Subcutaneous abdominal adipose tissue (tissue), 5 donors: ENCODE results near the gene TMEFF2.

Experiments
- H3K27ac ChIP-seq: one replicate; pipeline ENCODE4 v1.7.0; 2013; ENCODE audit warnings: low read depth, mild to moderate bottlenecking, inconsistent platforms, low read length, moderate library complexity
- H3K27me3 ChIP-seq, 5 donors: one replicate each; pipeline ENCODE4 v1.7.0; 2013; ENCODE audit warnings: low read length in 5 of 5, inconsistent platforms in 1 of 5; ENCODE audit not compliant: control insufficient read depth in 5 of 5, insufficient read depth in 4 of 5
- H3K36me3 ChIP-seq, 5 donors: one replicate each; pipeline ENCODE4 v1.7.0; 2013; ENCODE audit warnings: low read length in 5 of 5; ENCODE audit not compliant: control insufficient read depth in 5 of 5, insufficient read depth in 5 of 5
- H3K4me1 ChIP-seq, 5 donors: one replicate each; pipeline ENCODE4 v1.7.0; 2013; ENCODE audit warnings: low read length in 5 of 5, mild to moderate bottlenecking in 3 of 5, moderate library complexity in 1 of 5; ENCODE audit not compliant: control insufficient read depth in 5 of 5, insufficient read depth in 5 of 5
- H3K4me3 ChIP-seq, 5 donors: one replicate each; pipeline ENCODE4 v1.7.0; 2013; ENCODE audit warnings: low read length in 5 of 5, low read depth in 1 of 5
- H3K9ac ChIP-seq, 5 donors: one replicate each; pipeline ENCODE4 v1.7.0; 2013; ENCODE audit warnings: low read length in 5 of 5, mild to moderate bottlenecking in 4 of 5, moderate library complexity in 3 of 5
- H3K9me3 ChIP-seq, 5 donors: one replicate each; pipeline ENCODE4 v1.7.0; 2013; ENCODE audit warnings: low read length in 5 of 5; ENCODE audit not compliant: control insufficient read depth in 5 of 5
- donor health status: healthy.
- donor health status: healthy.
- donor health status: healthy.
- donor health status: healthy.
- donor health status: healthy.

Gene TMEFF2

DNA sequence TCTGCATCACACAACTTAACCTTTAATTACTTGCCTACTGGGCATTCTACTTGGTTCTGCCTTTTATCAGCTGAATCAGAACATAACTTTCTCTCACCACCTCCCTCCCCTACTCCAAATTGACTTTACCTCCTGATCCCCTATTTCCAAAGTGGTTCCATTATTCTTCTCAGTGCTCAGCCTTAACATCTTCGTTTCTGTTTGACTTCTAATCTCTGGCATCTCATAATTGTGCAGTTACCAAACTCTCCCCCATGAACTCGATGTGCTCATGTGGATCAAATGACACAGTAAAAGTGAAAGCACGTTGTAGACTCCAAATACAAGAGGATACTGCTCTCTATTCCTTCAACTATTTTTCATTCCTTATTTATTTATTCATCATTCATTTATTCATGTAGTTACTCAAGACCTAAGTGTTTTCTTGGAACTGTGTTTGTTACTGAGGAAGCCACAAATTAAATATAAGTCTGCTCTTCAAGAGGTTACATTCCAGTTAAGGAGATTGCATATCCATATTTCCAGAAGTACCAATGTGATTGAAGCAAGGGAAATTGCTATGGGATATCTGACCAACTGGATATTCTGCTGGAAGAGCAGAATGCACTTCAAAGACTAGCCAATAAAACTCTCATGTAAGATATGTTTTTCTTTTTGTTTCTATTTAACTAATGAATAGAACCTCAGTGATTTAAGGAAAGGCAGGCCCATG is 158.8 kb downstream of the TMEFF2 start:
- Histone ChIP-seq H3K36me3 (no peaks in the 10 kb centered on the region), H3K9ac (no peak overlapping the region), H3K27ac (no peak overlapping the region), H3K4me3 (no peak overlapping the region), H3K27me3 (no peaks in the 10 kb centered on the region), H3K9me3 (no peaks in the 10 kb centered on the region), H3K4me1 (no peaks in the 10 kb centered on the region)

DNA sequence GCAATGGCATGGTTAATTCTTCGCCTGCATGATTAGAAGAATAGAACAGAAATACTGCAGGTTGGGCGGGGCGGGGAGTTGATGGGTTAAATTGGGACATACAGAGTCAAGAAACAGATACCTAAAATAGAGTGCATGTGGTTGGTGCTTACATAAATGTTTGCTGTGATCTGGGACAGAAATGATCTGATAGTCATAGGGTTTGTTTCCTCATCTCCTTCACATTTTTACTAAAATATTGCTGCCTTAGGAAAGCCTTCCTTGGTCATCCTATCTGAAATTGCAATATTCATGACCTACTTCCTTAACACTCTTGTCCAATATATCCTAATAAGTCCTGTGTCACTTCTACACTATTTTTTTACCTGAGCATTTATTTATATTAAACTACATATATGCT is 163.9 kb downstream of the TMEFF2 start:
- Histone ChIP-seq H3K36me3 (no peaks in the 10 kb centered on the region), H3K4me3 (no peak overlapping the region), H3K9me3 (no peaks in the 10 kb centered on the region), H3K4me1 (peaks cover 0 to 9% (median 0%) of the 10 kb centered on the region in 5 donors), H3K27ac (no peak overlapping the region), H3K27me3 (no peaks in the 10 kb centered on the region), H3K9ac (no peak overlapping the region)

- no peak overlapping the region for H3K9ac ChIP-seq
- no peaks in the 10 kb centered on the region for H3K36me3 ChIP-seq
- H3K27me3 ChIP-seq, result no peaks in the 10 kb centered on the region
- no peak overlapping the region for H3K27ac ChIP-seq
- H3K4me3 ChIP-seq, result no peak overlapping the region
- no peaks in the 10 kb centered on the region for H3K9me3 ChIP-seq
- peaks cover 0 to 9% (median 0%) of the 10 kb centered on the region in 5 donors for H3K4me1 ChIP-seq
Observed at GRCh38 chr2:192030289-192030688, 164.4 kb downstream of the TMEFF2 start.

DNA sequence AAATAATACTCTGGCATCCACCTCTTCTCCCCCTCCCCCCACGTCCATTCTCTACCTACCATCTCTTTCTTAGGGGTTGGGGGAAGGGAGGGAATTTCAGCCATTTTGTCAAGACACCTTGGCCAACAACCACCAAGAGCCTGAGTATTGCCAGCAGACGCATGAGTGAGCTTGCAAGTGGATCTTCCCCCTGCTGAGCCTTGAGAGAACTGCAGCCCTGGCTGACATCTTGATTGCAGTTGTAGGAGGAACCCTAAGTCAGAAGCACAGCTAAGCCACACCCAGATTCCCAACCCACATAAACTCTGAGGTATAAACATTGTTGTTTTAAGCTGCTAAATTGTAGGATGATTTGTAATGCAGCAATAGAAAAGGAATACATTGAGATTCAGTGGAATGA is 165.6 kb downstream of the TMEFF2 start:
- Histone ChIP-seq H3K4me1 (peaks cover 0 to 12% (median 0%) of the 10 kb centered on the region in 5 donors), H3K27ac (no peak overlapping the region), H3K36me3 (no peaks in the 10 kb centered on the region), H3K27me3 (no peaks in the 10 kb centered on the region), H3K9ac (no peak overlapping the region), H3K9me3 (no peaks in the 10 kb centered on the region), H3K4me3 (no peak overlapping the region)

DNA sequence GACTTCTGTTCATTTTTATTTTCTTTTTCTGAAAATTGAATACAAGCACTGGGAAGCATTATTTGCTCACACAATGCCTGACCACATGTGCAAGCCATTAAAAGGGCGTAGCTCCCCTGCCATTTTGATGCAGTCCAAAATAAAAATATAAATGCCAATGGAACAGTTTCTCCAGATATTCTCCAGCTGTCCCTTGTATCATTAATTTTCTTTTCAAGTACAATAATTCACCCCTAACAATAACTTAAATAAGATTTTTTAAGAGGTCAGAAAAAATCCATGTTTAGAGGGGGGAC is 168.0 kb downstream of the TMEFF2 start:
- Histone ChIP-seq H3K27ac (peak overlapping the region; percentile 27), H3K9ac (no peak overlapping the region), H3K4me1 (peaks cover 0 to 12% (median 0%) of the 10 kb centered on the region in 5 donors), H3K36me3 (no peaks in the 10 kb centered on the region), H3K27me3 (no peaks in the 10 kb centered on the region), H3K9me3 (no peaks in the 10 kb centered on the region), H3K4me3 (peak overlapping the region in 2 of 5 donors; percentile 7 to 12)

GRCh38 chr2:192026059-192026824 is 168.5 kb downstream of the TMEFF2 start:
- Histone ChIP-seq H3K27me3 (no peaks in the 10 kb centered on the region), H3K9me3 (no peaks in the 10 kb centered on the region), H3K36me3 (no peaks in the 10 kb centered on the region), H3K4me1 (peaks cover 0 to 12% (median 0%) of the 10 kb centered on the region in 5 donors), H3K4me3 (peak overlapping the region in 3 of 5 donors; percentile 4 to 12 (median 7)), H3K9ac (no peak overlapping the region), H3K27ac (peak overlapping the region; percentile 27)

DNA sequence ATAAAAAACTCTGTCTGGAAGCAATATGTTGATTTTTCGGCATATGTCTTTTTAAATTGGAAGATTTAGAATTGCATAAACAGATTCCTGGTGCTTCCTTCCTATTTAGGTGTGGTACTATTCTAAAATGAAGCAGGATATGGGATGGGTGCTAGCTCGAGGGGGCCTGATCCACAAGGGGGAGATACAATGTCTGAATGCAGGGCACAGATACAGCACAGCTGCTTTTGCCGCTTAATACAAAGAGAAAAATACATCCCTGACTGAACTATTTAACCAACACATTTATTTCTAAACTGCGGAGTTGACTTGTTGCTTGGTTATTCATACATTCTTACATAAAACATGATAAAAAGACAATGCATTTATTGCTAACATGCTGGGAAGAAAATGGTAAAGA is 169.1 kb downstream of the TMEFF2 start:
- Histone ChIP-seq H3K9me3 (no peaks in the 10 kb centered on the region), H3K9ac (no peak overlapping the region), H3K27ac (peak overlapping the region; percentile 27), H3K27me3 (no peaks in the 10 kb centered on the region), H3K4me3 (peak overlapping the region in 1 of 5 donors; percentile 4), H3K4me1 (peaks cover 0 to 12% (median 0%) of the 10 kb centered on the region in 5 donors), H3K36me3 (no peaks in the 10 kb centered on the region)

DNA sequence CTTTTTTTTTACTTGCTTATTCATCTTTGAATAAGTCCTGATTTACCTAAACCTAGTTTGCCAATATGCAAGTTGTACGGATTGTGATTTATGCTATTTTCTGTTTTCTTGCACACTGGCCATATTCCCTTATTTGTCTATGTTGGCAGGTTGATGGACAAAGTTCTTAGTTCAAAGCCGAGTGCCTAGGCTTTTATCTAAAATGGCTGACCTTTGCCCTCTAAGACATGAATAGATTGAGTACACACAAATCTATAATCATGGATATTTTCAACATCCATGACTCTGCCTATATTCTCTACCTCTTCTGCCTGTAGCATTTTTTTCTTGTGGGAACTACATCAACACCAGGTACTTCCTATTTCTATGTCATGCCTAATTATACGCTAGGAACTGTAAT is 171.7 kb downstream of the TMEFF2 start:
- no peak overlapping the region for H3K4me3 ChIP-seq
- H3K9ac ChIP-seq, result no peak overlapping the region
- no peaks in the 10 kb centered on the region for H3K9me3 ChIP-seq
- H3K36me3 ChIP-seq, result no peaks in the 10 kb centered on the region
- peaks cover 0 to 12% (median 0%) of the 10 kb centered on the region in 5 donors for H3K4me1 ChIP-seq
- no peaks in the 10 kb centered on the region for H3K27me3 ChIP-seq
- H3K27ac ChIP-seq, result no peak overlapping the region

- Histone ChIP-seq H3K36me3 (no peaks in the 10 kb centered on the region), H3K27ac (no peak overlapping the region), H3K9ac (no peak overlapping the region)
Observed at GRCh38 chr2:192017844-192018243, 176.9 kb downstream of the TMEFF2 start.

DNA sequence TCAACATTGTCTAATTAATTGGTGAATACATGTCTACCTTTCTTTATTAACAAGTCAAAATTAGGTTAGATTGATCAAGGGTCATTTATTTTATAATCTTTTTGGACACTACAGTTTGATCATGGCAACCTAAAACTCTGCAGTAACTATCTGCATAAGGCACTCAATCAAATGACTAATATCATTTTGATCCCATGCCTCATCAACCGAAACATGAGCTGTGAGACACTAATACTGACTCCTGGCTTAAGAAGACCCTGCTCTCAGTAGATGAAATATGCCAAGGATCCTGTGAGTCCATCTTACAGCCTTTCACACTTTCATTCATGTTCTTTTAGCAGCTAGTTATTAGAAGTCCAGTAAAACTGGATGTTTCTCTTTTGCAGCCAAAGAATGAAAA is 178.5 kb downstream of the TMEFF2 start:
- no peak overlapping the region for H3K9ac ChIP-seq
- H3K4me1 ChIP-seq, result no peaks in the 10 kb centered on the region
- no peaks in the 10 kb centered on the region for H3K36me3 ChIP-seq
- H3K27ac ChIP-seq, result no peak overlapping the region
- no peaks in the 10 kb centered on the region for H3K27me3 ChIP-seq
- H3K4me3 ChIP-seq, result no peak overlapping the region
- H3K9me3 ChIP-seq, result no peaks in the 10 kb centered on the region

More at GRCh38 chr2:192017844-192018243, 176.9 kb downstream of the TMEFF2 start:
- no peak overlapping the region for H3K4me3 ChIP-seq
- no peaks in the 10 kb centered on the region for H3K4me1 ChIP-seq
- no peaks in the 10 kb centered on the region for H3K9me3 ChIP-seq
- H3K27me3 ChIP-seq, result no peaks in the 10 kb centered on the region
